ENCODE data around the gene U2SURP.
"Not testable (repeated sequence)": the region's sequence is repeated elsewhere in the genome, so short reads cannot be mapped to it uniquely, and the experiment has no call there.

The U2SURP gene

DNA sequence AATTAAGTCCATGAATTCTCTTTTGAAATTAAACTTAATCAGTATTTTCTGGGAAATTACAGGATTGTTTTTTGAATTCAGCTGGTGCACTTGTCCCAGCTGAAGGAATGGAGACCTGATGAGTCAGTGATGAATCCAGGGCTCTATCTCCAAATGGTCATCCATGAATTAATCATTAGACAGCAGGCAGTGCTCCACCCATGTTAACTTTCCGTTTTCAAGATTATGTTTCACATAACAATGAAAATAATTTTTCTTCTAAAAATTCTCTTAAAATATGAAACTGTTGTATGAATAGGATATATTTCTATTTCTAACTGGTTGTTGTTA is 24.0 kb upstream of the U2SURP start:
- DNase-seq: no peak

DNA sequence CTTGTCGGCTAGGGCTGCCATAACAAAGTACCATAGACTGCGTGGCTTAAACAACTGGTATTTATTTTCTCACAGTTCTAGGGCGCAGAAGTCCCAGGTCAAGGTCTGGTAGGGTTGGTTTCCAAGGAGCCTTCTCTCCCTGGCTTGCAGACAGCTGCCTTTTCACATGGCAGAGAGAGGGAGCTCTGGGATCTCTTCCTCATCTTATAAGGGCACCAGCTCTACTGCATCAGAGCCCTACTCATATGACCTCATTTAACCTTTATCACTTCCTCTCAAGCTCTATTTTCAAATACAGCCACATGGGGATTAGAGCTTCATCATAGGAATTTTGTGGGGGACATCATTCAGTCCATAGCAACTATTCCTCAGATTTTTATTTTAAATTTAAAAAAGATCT is 20.3 kb upstream of the U2SURP start:
- DNase-seq: no peak

DNA sequence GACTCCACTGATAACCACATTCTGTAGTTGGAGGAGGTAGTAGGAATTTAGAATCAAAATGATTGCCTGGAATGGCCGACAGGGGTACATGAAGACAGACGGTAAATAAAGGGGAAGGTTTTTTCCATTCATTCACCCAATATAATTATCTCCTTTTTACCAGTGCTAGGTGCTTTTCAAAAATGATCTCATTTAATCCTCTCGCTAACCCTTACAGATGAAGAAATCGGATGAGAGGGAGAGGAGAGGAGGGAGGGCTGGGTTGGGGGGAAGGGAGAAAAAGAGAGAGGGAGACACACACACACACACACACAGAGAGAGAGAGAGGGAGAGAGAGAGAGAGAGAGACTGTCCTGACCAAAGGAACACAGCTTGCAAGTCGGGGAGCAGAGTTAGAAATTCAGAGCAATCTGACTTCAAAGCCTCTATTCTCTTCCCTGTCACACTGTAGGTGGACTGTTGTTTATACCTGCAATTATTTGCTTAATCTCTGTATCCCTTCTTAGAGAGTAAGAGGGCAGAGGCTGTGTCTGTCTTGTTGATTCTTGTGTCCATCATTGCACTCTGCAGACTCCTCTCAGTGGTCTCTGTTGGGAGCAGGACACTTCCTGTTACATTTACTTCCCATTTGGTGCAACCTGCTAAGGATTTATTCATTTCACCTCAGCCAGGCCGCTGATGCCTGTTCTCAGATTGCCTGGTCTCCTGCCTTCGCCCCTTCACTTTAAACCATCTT is 19.2 kb upstream of the U2SURP start:
- DNase-seq: no peak

DNA sequence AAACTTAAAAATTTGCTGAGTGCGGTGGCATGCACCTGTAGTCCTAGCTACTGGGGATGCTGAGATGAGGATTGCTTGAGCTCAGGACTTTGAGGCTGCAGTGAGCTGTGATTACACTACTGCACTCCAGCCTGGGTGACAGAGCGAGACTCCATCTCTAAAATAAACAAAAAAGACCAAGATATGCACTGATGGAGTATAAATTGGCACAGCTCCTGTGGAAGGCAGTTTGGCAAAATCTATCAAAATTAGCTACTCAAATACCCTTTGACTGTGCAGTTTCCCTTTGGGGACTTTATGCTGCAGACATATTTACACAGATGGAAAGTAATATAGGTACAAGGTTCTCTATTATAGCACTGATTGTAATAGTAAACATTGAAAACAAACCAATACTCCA is 18.1 kb upstream of the U2SURP start:
- DNase-seq: no peak

DNA sequence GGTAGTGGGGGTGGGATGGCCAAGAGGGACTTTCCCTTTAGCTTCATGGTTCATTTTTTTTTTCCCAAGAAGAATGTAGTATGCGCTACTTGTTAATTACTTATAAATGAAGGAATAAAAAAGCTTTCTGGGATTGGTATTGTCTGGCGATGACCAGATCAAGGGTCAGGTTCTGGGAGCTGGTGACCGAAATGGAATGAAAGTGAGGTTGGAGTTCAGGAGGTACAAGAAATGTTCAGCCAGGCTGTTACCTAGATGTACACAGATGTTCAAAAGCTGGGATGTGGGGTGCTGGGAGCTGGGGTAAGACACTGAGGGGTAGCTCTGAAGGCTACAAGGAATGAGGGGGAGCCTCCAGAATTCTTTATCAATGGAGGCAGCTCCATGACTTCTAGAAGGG is 17.1 kb upstream of the U2SURP start:
- DNase-seq: no peak

DNA sequence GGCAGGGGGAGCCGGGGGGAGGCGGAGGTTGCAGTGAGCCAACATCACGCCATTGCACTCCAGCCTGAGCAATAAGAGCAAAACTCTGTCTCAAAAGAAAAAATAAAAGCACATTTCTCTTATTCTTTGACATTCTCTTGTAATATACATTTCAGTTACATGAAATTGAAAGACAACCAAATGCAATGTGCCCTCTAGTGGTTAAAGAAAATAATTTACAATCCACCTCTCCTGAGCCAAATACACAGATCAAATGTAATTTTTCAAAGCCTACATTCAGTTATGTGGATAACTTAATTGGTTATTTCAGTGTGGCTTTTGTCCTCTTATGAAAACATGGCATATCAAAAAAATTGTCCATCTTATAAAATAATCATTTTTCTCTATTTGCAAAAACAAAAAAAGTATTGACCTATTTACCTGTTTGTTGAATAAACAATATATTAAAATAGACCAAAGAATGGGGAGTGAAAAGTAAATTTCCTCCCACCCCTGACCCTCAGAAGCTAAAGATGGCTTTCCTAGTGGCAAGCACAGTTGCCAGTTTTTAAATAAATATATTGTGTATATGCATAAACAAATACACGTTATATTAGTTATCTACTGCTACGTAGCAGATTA is 14.2 kb upstream of the U2SURP start:
- DNase-seq: peak; percentile 3

DNA sequence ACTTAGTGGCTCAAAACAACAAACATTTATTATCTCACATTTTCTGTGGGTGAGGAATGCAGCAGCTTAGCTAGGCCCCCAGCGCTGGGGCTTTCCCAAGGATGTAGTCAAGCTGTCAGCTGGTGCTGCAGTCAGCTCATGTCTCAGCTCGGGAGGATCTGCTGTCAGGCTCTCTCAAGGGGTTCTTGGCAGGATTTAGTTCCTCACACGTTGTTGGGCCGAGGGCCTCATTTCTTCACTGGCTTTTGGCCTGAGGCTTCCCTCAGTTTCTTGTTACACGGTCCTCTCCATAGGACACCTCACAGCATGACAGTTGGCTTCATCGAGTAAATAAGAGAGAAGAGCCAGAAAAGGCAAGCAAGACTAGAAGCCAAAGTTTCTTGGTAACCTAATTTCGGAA is 13.7 kb upstream of the U2SURP start:
- DNase-seq: no peak

DNA sequence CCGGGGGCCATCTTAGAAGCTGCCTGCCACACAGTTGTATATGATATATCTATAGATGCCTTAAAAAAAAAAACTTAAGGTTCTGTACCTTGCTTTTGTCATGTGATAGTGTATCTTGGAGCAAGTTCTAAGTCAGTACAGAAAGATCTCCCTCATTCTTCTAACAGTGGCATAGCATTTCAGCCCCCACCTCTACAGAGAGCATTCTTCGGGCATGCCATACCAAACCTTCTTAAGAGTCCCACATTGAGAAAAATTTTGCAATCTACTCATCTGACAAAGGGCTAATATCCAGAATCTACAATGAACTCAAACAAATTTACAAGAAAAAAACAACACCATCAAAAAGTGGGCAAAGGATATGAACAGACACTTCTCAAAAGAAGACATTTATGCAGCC is 13.1 kb upstream of the U2SURP start:
- not testable (repeated sequence) for DNase-seq

DNA sequence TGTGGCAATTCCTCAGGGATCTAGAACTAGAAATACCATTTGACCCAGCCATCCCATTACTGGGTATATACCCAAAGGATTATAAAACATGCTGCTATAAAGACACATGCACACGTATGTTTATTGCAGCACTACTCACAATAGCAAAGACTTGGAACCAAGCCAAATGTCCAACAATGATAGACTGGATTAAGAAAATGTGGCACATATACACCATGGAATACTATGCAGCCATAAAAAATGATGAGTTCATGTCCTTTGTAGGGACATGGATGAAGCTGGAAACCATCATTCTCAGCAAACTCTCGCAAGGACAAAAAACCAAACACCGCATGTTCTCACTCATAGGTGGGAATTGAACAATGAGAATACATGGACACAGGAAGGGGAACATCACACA is 12.5 kb upstream of the U2SURP start:
- not testable (repeated sequence) for DNase-seq

DNA sequence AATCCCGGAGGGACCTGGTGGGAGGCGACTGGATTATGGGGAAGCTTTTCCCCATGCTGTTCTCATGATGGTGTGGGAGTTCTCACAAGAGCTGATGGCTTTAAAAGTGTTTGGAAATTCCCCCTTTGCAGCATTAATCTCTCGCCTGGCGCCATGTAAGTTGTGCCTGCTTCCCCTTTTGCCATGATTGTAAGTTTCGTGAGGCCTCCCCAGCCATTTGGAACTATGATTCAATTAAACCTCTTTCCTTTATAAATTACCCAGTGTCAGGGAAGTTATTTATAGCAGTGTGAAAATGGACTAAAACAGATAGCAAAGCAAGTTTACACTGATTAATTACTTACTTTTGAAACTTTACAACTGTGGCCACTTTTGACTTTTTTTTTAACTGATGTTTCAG is 10.6 kb upstream of the U2SURP start:
- DNase-seq: no peak

DNA sequence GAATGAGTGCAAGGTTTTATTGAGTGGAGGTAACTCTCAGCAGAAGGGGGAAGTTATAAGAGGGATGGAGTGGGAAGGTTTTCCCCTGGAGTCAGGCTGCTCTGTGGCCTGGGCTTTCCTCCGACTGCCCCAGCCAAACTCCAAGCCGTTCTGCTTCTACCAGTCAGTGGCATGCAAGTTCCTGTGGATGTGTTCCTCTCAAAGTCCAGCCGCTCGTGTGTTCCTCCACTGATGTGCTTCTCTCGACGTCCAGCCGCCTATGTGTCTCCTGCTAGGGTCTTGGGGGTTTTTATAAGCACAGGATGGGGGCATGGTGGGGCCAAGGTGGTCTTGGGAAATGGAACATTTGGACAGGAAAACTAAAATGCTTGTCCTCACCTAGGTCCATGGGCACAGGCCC is 9.0 kb upstream of the U2SURP start:
- no peak for DNase-seq

DNA sequence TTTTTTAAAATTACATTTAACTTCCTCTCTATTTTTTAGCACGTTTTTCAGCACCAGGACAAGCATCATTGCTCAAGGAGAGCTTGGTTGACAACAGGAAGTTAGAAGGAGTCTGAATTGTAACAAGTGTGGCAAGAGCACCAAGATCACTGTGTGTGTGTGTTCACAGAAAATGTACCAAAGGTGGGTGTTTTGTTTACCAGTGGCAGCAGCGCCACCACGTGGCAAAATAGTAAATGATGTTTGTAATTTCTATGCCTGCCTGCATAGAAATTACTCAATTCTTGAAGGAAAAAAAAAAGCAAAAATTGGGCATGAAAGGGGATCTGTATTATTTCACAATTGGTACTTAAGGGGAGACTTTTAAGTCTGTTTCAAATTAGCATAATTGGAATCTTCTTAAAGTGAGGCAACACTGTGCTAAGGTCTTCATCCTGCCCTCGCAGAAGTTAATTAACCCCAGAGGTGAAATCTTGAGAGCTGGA is 7.4 kb upstream of the U2SURP start:
- no peak for DNase-seq

DNA sequence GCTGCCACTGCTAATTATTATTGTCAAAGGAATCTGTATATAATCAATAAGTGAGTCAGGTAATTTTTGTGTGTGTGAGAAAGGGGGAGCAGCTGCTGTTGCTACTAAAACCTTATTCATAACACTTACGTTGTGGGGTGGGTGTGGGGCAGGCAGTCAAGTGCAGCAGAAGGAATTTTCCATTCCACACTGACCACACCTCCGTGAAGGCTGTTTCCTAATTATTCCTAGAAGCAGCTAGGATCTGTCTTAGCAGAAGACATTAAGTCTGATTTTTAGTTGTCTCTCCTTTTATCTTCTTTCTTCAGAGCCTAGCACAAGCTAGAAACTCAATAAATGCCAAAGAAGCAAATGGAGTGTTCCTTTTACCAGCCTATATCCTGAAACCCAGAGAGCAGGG is 4.0 kb upstream of the U2SURP start:
- no peak for DNase-seq

DNA sequence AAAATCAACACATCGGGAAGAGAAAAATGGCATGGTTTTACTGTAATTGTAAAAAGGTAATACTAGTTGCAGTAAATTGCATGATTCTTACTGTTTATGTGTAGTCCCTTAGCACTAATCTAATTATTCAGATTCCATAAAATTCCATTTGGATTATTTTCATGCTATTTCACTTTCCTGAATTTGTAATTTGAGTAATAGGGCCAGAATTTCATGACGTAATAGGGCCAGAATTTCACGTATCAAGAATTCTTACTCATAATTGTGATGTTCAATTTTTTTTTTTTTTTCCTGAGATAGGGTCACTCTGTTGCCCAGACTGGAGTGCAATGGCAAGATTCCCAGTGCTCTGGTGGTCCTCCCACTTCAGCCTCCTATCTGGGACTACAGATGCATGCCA is 2.9 kb upstream of the U2SURP start:
- no peak for DNase-seq

DNA sequence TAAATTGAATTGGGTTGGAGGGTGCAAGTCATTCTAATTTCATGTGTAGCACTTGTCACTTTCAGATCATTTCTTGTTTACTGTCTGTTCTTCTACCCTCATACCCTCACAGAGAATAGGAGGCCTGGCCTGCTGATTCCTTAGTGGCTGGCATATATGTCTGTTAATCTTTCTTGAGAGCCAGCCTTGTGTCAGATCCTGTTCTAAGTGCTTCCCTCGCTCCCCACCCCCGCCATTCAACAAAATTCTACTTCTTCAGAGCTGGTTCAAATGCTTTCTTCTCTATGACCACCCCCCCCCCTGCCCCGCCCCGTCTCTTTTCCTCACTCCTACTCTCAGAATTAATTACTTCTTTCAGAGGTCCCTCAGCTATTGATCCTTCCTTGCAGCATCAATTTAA is 1.5 kb upstream of the U2SURP start:
- DNase-seq: no peak

DNA sequence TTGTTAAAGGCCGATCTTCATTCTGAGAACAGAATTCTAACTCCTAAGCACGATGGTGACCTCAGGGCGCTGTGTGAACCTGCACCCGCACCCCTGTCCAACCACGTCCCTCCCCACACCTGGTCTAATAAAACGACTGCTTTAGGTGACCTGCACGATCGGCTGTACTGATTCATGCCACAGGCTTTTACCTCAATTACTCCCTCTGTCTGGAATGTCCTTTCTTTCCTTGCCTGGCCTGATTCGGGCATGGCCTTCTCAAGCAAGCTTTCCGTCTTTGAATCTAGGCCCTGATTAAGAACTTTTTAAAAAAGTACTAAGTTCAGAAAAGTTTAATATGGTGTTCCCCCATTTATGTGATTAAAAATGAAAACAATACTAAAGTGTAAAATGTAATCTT is 842 bp upstream of the U2SURP start:
- DNase-seq: no peak

DNA sequence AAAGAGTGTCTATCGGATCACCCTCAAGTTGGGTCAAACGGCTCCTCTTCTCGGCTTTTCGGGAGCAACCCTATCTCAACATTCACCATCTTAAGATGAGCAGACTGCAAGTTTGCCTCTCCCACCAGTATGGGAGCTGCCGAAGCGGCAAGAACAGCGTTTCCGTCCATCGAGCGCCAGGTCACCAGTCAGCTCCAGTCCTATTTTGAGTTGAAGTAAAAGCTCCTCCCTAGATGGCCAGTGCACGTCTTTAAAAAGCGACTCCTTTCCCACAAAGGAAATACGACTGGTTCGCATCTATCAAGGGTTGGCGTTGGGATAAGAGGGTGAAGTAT is 369 bp upstream of the U2SURP start:
- DNase-seq: peak; percentile 75

DNA sequence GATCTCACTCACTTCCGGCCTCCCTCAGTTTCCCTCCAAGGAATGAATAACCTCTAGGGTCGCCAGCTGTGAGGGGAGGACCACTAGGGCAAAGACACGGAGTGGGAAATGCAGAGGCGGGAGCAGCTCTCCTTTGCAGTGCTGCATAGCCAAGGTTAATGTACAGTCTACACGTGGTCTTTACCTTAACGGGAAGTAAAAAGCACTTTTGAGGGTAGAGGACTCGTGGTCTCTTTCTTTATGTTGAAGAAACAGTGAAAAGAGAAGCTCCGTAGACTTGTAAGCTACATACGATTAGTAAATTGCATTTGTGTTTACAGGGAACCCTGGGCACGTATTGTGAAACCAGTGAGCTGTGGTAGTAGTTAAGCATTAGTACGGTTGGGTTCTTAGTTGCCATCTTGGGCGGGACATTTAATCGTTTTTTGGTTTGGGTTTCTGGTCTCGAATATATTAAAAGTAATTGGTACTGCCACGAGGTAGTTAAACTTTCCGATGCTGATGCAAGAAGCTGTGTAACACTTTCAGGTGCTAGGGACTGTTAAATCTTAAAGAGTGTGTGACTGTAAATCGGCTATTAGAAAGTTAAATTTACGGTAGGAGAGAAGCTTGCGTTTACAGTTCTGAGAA is 828 bp downstream of the U2SURP start:
- no peak for DNase-seq

DNA sequence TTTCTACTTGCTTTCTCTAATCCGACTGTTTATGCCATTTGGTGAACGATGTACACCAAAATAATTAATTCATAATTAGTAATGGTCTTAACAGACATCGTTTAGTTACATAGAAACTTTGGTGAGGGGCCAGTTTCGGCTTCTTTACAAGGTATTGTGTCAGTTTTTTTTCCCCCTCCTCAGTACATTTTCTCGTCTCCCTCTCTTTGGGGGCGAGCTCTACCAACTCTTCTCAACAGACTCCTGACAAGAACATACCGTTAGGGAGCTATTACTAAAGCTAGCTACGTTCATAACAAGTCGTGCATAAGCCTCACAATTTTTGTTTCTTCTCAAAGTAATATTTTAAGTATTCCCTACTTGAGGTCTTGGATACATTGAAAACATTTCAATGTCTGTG is 1.4 kb downstream of the U2SURP start:
- DNase-seq: no peak

DNA sequence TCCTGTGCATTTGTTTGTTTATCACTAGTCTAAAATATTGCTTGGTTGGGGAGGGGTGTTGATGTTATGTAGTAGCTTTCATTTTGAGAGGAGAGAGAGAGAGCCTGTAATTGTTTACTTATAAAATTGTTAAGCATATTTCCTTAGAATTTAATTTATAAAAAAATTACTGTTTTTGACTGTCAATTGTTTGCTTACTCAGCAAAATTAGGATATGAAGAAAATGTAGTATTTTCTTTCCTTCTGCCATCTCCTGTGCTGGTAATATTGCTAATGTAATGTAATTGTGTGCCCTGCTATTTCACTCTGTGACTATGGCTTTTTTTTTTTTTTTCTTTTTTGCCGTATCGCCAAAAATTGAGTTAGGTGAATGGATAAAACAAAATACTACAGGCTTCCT is 3.5 kb downstream of the U2SURP start:
- DNase-seq: no peak

DNA sequence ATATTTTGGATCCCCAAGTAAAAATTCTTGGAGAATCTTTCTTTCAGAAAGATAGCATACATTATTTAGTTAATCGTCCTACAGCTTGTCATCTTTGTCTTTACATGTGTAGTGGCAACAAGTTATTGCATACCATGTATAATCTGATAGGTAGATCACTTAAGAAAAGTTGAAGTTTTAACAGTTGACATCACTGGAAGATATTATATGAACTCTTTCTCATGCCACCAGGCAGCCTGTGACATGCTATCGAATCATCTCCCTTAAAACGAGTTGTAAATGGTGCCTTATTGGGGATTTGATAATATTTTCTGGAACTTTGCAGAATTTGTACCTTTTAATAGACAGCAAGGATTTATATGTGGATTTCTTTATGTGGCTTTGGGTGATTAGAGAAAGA is 8.7 kb downstream of the U2SURP start:
- DNase-seq: no peak

DNA sequence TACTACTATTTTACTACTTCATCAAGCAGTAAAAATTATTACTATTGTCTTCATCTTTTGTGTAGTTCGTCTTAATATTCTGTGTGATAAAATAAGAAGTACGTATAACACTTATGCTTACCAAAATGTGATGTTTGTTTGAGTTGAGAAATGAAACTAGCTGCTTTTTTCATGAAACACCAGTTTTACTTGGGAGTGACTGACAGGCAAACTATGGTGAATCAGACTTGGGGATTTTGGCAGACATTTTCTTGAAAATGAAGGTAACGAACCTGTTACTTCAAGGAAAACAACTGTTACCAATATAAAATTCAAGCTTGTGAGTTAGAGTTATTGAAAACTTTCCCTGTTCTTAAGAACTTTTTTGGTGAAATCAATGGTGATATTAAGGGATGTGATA is 10.3 kb downstream of the U2SURP start:
- no peak for DNase-seq

DNA sequence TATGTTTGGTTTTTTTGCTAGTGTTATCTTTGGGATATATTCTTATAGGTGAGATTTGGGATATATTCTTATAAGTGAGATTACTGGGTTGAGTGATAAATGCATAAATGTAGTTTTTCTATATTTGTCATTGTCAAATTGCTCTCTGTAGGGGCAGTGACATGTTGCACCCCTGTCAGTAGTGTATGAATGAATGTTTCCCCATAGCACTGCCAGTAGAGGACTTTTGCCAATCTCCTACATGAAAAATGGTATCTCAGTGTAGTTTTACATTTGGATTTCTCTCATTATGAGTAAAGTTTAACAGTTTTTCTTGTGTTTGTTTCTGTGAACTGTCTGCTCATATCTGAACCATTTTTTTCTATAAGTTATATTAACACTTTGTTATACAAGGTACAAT is 13.6 kb downstream of the U2SURP start:
- no peak for DNase-seq

DNA sequence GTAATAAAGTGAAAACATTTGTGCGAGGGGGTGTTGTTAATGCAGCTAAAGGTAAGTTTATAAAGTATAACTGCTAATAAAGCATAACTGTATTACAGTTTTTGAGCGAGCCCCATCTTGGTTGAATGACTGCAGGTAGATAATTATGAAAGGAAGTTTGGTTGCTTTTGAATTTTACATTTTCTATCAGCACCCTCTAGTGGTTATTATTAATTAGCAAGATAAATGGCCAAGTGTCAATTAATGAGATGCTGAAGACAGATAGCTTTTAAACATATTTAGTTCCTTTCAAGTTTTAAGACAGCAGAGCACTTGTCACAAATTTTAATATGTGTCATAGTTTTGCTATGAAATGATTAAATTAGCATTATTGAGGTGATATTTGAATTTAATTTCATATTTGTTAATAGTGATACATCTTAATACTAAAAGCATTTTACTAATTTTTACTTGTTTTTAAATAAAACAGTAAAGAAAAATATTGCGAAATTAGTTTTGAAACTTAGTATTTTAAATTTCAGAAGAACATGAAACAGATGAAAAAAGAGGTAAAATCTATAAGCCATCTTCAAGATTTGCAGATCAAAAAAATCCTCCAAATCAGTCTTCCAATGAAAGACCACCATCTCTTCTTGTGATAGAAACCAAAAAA is 15.1 kb downstream of the U2SURP start:
- DNase-seq: no peak
